Epithelial cell of esophagus (primary cell): Measurements from ENCODE around the gene FEN1.

ENCODE experiments used
- DNase-seq: peaks from one replicate; pipeline ENCODE4 v3.0.0; 2010; ENCODE audit warnings: low read depth
- H3K4me3 ChIP-seq: 2 replicates; pipeline ENCODE4 v1.5.1; 2011; ENCODE audit warnings: mild to moderate bottlenecking, low read length, control low read depth
- CTCF ChIP-seq: IDR thresholded peaks from 2 replicates; pipeline ENCODE4 v1.5.1; 2011; ENCODE audit warnings: low read depth, mild to moderate bottlenecking, low read length, control low read depth, inconsistent platforms; ENCODE audit not compliant: insufficient read depth; ENCODE audit errors: missing control alignments

FEN1 gene

GRCh38 chr11:61834278-61835048 is 41.8 kb downstream of the FEN1 start:
- DNase-seq: no peak
- no peak for TF ChIP-seq CTCF
- no peak overlapping the region for H3K4me3 ChIP-seq

GRCh38 chr11:61836193-61836592 is 43.5 kb downstream of the FEN1 start:
- no peak for TF ChIP-seq CTCF
- DNase-seq: no peak
- H3K4me3 ChIP-seq: no peak overlapping the region

- no peak for DNase-seq
- H3K4me3 ChIP-seq: no peak overlapping the region
- no peak for TF ChIP-seq CTCF
Observed at GRCh38 chr11:61837411-61838005, 44.8 kb downstream of the FEN1 start.

GRCh38 chr11:61838501-61838900 is 45.8 kb downstream of the FEN1 start:
- H3K4me3 ChIP-seq: no peak overlapping the region
- no peak for TF ChIP-seq CTCF
- no peak for DNase-seq

GRCh38 chr11:61838921-61839320 is 46.2 kb downstream of the FEN1 start:
- H3K4me3 ChIP-seq: no peak overlapping the region
- TF ChIP-seq CTCF: no peak
- no peak for DNase-seq

GRCh38 chr11:61839742-61840141 is 47.0 kb downstream of the FEN1 start:
- DNase-seq: no peak
- no peak overlapping the region for H3K4me3 ChIP-seq
- no peak for TF ChIP-seq CTCF

GRCh38 chr11:61840371-61840770 is 47.7 kb downstream of the FEN1 start:
- no peak overlapping the region for H3K4me3 ChIP-seq
- TF ChIP-seq CTCF: no peak
- no peak for DNase-seq
